HPDE6-E6E7 (cell line): ENCODE results near the gene PEA15.
A peak's percentile ranks its signal among the peaks of the same experiment; 100 is the strongest.

Source experiments
- DNase-seq: peaks from one replicate; pipeline ENCODE4 v3.0.0; 2011; ENCODE audit warnings: missing footprints; ENCODE audit errors: extremely low spot score

Gene PEA15, protein sequence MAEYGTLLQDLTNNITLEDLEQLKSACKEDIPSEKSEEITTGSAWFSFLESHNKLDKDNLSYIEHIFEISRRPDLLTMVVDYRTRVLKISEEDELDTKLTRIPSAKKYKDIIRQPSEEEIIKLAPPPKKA

DNA sequence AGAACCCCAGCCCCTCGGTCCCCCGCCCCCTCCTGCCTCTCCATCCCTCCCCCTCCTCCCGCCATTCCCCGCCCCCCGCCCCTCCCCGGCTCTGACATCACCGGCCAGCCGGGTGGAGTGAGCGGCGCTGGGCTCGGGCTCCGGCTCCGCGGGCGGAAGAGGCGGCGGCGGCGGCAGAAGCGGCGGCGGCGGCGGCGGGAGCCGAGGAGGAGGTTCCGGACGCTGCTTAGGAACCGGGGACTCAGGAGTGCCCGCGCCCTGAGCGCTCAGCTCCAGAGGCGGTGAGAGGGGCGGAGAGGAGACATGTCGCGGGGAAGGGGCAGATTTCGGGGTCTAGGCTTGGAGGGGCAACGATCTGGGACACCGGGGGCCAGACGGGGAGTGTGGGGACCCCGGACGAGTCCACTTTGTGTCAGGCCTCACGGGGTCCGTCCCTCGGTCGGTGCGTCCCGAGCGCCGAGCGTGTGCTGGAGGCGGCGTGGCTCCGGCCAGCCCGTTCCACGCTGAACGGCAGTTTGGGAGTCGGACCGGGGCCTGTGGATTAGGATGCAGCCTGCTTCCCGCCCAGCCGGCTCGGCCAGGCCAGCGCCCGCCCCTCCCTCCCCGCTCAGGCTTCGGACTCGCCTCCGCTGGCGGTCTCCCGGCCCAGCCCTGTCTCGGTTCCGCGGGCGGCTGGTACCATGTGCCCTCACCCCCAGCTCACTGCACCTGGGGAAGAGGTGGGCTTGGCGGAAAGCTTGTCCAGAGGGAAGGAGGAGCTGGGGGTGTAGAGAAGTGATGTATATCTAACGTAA, at the start of gene PEA15:
PEA15 (plus strand) TSS at position 143 of the 794 bp plus-strand sequence. CDS start 6,161 bp downstream, outside the sequence.
- DNase-seq = peak; percentile 81

DNA sequence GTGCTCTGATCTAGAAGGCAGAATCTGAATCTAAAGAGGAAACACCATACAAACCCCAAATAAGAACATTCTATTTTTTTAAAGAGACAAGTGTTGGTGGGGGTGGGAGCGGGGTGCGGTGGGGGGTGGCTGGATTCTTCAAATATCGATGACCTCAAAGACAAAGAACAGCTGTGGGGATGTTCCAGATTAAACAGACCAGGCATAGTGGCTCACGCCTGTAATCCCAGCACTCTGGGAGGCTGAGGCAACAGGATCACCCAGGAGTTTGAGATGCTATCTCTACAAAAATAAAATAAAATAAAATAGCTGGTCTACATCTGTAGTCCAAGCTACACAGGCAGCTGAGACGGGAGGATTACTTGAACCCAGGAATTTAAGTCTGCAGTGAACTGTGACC, 48.8 kb upstream of the PEA15 start:
- no peak for DNase-seq

DNA sequence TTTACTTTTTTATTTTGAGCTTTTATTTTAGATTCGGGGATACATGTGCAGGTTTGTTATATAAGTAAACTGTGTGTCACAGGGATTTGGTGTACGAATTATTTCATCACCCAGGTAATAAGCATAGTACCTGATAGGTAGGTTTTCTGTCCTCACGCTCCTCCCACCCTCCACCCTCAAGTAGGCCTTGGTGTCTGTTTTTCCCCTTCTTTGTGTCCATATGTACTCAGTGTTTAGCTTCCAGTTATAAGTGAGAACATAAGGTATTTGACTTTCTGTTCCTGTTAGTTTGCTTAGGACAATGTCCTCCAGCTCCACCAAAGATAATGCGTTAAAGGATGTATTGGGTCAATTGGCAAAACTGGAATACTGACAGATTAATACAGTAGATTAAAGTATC, 48.0 kb upstream of the PEA15 start:
- DNase-seq = no peak

DNA sequence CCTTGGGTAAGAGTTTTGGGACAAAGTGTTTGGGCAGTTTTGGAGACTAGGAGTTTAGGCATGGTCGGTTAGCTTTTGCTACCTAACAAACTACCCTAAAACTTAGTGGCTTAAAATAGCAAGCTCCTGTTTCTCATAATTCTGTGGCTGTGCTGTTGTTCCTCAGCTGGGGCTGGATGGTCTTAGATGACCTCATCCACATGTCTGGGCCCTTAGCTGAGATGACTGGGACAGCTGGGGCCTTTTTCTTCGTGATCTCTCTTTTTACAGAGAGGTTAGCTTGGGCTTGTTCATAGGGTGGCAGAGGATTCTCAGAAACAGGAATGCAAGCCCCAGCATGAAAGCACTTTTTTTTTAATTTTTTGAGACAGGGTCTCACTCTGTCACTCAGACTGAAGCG, 47.2 kb upstream of the PEA15 start:
- no peak for DNase-seq

DNA sequence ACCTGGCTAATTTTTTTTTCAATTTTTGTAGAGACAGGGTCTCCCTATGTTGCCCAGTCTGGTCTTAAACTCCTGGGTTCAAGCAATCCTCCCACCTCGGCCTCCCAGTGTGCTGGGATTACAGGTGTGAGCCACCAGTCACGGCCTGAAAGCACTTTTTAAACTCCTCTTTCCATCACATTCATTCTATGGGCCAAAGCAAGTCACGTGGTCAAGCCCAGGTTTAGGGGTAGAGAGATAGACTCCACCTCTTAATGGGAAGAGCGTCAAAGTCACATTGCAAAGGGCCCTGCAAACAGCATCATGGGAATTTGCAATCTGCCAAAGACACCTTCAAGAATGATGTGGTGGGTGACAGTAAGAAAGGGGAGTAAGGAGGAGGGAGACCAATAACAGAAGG, 46.6 kb upstream of the PEA15 start:
- no peak for DNase-seq

DNA sequence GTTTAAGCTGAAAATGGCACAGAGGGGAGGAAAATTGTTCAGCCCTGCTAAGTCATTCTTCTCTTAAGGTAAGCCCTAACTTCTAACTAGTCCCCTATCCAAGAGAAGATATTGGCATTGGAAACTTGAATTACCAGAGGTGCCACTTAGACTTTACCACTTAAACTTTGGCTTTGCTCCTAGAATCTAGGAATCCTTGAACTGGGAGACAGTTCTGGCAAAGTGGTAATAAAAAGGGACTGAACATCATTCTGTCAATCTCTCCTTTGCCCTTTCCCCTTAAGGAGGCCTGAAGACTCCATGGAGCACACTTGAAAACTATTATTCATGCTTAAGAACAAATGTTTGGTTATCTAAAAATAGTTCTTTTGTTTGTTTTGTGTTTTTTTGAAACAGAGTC, 45.3 kb upstream of the PEA15 start:
- DNase-seq = no peak

DNA sequence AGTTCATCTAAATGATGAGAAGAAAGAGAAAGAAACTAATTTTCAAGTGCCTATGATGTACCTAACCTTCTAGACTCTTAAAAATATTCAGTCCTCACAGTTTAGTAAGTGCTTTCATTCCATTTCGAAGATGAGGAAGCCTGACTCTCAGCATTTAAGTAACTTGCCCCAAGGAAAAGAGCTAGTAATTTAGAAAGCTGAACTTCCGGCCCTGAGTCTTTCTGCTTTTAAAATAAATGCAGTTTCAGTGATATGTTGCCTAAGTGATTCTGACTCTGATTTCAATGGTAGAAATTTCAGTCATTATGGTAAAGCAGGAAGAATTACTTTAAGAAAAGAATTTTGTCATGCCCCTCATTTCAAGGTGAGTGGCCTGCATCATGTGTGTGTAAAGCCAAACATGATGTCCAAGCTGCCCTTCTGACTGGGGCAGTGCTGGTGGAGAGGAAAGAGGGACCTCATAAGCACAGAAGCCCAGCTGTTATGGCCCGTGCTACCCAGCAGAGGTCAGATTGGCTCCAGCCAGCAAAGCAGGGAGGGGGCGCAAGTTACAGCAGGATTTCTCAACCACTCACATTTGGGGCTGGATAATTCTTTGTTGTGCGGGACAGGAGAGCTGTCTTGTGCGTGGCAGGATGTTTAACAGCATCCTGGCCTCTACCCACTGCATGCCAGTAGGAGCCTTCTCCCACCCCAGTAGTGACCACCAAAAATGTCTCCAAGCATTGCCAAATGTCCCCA, 43.0 kb upstream of the PEA15 start:
- DNase-seq = no peak

DNA sequence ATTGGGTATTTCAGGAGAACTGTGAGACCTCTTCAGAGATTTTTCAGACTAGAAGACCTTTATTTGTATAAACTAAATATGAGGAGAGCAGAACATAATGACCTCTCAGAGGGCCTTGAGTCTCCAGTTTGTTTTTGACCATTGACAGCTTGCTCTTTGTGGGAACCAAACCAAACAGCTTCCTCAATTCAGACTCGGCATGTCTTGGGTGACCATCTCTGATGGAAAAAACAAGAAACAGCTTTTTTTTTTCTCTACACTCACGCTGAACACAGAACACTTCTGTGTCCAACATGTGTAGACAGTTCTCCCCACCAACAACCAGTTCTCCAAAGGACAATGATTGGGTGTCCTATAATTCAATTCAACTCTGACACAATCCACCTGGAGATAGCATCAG, 42.3 kb upstream of the PEA15 start:
- no peak for DNase-seq

DNA sequence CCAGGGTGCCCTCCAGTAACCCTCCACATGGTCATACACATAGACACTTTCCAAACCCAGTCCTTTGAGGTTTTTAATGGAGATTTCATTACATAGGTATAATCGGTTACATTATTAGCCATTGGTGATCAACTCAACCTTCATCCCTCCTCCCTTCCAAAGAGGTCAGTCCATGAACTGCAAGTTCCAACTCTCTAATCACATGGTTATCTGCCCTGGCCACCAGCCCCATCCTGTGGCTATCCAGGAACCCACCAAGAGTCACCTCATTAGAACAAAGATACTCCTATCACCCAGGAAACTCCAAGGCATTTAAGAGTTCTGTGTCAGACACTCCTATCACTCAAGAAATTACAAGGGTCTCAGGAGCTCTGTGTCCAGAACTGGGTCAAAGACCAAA, 41.6 kb upstream of the PEA15 start:
- DNase-seq = no peak

DNA sequence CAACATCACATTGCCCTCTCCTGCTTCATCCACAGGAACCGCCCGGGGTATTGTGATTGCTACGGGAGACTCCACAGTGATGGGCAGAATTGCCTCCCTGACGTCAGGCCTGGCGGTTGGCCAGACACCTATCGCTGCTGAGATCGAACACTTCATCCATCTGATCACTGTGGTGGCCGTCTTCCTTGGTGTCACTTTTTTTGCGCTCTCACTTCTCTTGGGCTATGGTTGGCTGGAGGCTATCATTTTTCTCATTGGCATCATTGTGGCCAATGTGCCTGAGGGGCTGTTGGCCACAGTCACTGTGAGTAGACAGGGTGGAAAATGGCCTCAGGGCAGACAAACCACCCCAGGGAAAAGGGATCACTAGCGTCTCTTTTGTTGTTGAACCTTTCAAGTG, 41.1 kb upstream of the PEA15 start:
- DNase-seq = no peak

DNA sequence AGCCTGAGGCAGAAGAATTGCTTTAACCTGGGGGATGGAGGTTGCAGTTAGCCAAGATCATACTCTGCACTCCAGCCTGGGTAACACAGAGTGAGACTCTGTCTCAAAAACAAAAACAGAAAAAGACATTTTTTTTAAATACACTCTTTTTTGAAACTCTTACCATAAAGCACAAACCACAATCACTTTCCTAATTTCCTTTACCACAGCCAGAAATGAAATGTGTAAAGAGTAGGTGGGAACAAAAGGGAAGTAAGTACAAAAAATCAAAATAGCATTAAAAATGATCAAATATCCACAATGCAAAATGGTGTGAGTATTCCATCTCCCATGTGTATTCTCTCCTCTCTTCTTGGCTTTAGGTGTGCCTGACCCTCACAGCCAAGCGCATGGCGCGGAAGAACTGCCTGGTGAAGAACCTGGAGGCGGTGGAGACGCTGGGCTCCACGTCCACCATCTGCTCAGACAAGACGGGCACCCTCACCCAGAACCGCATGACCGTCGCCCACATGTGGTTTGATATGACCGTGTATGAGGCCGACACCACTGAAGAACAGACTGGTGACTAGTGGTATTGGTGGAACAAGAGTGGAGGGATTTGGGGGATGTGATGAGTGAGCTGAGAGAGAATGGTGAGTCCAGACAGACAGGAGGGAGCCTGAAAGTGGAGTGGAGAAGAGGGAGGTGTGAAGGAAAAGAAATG, 38.9 kb upstream of the PEA15 start:
- DNase-seq = no peak

DNA sequence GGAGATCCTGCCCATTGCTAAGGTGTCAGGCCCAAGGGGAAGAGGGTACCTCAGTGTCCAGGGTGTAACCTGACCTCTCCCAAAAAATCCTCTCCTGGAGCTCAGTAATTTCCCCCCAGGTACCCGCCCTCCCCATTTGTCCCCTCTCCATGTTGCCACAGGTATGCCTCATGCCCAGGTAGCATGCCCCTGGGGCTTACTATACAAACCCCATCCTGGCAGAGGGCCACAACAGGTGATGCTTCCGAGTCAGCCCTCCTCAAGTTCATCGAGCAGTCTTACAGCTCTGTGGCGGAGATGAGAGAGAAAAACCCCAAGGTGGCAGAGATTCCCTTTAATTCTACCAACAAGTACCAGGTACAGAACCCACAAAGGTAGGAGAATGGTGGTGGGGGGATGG, 38.1 kb upstream of the PEA15 start:
- DNase-seq = no peak

DNA sequence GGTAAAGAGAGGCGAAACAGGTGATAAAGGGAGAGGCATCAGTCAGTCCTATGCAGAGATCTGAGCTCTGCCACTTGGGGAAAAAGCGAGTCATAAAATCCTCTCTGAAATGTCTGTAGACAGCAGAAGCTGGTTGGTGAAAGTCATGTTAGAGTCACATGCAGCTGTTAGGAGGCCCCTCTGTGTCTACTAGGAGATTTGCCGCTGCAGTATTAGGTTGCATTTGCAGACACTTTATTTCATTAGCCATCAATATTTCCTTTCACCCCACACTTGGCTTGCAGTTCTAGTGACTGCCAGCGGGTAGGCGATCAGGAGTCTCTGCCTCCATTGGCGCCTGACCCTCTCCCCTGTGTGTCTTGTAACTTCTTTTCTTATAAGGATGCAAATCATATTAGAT, 37.6 kb upstream of the PEA15 start:
- DNase-seq = no peak

DNA sequence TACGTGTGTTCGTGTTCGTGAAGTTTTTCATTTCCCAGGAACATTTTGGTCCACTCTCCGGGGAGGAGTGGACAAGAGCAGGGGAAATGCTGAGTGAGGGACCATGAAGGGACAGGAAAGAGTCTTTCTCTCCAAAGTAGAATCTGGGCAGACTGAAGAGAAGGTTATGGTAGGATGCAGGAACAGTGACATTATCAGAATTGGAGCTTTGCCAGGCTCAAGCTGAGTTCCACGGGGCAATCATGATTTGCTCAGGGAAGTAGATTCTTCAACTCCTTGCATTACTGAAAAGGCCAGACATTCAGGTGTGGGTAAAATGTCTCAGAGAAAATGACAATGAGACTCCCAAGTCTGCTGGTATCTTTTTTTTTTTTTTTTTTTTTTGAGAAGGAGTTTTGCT, 37.2 kb upstream of the PEA15 start:
- no peak for DNase-seq

DNA sequence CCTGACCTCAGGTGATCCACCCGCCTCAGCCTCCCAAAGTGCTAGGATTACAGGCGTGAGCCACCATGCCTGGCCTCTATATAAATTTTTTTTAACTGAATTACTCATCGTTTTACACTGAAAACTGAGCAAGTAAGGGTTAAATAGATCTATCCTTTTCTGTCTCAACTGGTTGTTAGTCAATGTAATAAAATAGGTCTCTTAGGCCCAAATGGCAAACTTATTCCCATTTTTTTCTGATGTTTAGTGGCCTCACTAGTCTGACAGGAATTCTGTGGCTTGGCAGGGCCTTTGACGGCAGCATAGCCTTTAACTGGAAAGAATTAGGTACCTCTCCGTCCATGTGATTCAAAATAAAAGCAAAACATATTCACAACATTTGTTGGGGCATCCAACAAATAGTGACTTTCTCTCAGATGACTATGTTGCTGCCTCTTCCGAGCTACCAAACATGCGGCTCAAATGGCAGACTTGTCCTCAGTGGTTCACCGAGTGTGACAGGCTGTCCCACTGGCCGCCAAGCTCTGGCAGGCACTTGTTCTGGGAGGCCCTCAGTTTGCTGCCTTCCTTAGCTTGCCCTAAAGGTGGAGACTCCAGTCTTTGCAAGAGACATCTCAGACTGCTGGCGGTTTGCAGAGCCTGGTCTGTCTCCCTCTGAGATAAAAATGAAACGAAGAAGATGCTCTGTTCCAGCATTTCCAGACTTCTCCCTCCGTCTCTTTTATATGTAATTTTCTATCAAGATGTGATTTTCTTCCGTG, 36.4 kb upstream of the PEA15 start:
- no peak for DNase-seq

DNA sequence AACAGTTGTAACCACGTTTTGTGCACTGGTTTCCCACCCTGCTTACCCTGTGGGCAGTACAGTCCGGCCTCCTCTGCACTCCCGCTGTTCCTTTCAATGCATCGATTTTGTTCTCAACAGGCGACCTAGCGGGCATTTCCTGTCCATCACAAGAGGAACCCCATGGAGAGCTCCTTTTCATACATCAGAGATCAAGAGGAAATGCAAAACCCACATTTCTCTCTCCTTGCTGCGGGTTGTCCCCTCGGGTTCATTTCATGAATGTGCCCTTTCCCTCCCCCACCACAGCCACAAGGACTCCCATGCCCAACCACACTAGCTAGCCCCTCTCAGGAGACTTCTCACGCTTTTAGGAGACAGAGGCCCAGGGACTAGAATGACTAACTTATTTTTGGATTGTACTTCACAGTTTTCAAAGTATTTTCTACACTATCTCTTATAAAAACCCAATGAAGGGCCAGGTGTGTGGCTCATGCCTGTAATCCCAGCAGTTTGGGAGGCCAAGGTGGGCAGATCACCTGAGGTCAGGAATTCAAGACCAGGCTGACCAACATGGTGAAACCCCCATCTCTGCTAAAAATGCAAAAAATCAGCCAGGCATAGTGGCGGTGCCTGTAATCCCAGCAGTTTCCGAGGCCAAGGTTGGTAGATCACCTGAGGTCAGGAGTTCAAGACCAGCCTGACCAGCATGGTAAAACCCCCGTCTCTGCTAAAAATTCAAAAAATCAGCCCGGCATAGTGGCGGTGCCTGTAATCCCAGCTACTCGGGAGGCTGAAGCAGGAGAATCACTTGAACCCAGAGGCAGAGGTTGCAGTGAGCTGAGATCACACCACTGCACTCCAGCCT, 35.4 kb upstream of the PEA15 start:
- DNase-seq = no peak

DNA sequence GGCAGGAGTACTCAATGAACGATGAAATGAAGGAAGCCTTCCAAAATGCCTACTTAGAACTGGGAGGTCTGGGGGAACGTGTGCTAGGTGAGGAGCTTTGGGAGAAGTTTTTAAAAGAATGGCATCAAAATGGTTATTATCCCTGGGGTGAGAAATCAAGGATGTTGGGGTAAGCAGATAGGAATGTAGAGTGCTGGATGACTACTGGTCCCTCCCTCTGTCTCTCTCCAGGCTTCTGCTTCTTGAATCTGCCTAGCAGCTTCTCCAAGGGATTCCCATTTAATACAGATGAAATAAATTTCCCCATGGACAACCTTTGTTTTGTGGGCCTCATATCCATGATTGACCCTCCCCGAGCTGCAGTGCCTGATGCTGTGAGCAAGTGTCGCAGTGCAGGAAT, 33.8 kb upstream of the PEA15 start:
- DNase-seq = peak; percentile 26

DNA sequence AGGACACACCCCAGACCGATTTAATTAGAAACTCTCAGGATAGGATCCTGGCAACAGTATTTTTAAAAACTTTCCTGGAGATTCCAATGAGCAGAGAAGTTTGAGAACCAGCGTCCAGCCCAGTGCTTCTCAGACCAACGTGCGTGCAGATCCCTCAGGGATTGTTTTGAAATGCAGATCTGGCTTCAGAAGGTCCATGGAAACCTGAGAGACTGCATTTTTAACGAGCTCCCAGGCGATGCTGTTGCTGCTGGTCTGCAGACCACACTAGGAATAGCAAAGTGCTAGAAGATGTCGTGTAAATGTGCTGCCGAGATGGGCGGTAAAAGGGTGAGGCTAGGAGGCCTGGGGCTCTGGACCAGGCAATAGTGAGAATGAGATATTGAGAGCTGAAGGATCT, 33.2 kb upstream of the PEA15 start:
- no peak for DNase-seq

DNA sequence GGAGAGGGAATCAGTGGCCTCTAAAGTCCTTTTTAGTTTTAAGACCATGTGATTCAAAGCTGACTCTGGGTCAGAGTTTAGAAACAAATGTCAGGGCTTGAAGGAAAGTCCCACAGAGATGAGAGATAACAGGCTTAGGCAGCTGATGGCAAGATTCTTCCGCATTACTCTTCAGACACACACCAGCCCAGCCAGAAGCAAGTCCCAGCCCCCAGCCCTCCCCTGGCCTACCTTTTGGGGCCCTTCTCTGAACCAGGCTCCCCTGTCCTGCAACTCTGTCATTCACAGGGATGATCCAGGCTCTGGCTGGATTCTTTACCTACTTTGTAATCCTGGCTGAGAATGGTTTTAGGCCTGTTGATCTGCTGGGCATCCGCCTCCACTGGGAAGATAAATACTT, 28.0 kb upstream of the PEA15 start:
- DNase-seq = no peak

DNA sequence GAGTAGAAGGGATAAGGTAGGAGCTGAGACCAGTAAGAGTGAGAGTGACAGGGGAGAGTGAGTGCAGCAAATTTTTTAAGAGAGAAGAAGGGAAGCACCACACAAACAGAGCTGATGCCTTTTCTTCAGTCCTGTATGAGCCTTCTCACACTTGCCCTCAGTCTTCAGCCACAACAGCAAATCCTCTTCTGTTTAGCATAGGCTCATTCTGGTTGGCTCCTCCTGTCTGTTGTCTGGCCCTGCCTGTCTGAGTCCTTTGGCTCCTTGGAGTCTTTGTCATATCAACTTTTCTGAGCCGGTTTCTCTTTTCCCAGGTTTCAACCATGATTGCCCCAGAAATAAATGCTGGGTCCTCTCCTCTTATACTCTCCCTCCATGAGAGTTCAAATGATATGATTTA, 27.5 kb upstream of the PEA15 start:
- no peak for DNase-seq

DNA sequence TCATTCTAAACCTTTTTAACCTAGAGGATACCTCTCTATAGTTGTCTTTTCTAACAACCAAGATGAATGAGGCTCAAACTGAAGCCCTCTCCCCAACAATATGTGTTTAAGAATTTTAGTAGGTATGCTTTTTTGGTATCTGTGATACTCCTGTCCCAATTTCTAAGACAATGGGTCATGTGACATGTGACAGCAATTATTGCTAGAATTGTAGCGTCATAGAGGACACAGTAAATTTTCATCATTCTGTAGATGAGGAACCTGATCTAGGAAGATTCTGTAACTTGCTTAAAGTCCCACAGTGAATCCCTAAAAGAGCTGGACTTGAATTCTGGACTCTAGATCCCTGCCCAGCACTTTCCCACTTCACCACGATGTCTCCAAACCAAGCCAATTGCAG, 26.5 kb upstream of the PEA15 start:
- no peak for DNase-seq
